ENCODE data around the gene GNAL. TPM values are rescaled to one million over a fixed set of nuclear protein-coding genes. Genes with fewer than 3 reads are reported as not detected.

The GNAL gene
- total and polyA plus RNA-seq, 10 donors = 0.74 to 5.7 (median 3.0) TPM

GRCh38 chr18:11860594-11861450 is 171.8 kb downstream of the GNAL start:
- DNase-seq = peak; percentile 64
- no peak overlapping the region for H3K4me3 ChIP-seq
- TF ChIP-seq CTCF (IDR thresholded peaks at IDR 0.05 in 8 of 11, conservative IDR thresholded peaks at IDR 0.05 in 3 of 11) (no peak), POLR2A (IDR thresholded peaks at IDR 0.05) (no peak), POLR2AphosphoS5 (IDR thresholded peaks at IDR 0.05) (no peak)
- no peak overlapping the region for H3K27ac ChIP-seq
- peaks cover 0 to 28% (median 8%) of the 10 kb centered on the region in 6 donors for H3K4me1 ChIP-seq
- 75 to 89% (median 86%) methylated on average over 16 to 17 of the region's 17 CpGs for WGBS, 5 donors
- H3K27me3 ChIP-seq (replicated peaks in 1 of 7) = no peaks in the 10 kb centered on the region
- no peaks in the 10 kb centered on the region for H3K9me3 ChIP-seq
- intact Hi-C loops (cut with DNase I; ENCODE audit: low total_unique reads) = no loop called here
- peaks cover 0 to 8% (median 0%) of the 10 kb centered on the region in 6 donors for H3K36me3 ChIP-seq

GRCh38 chr18:11861583-11862288 is 172.7 kb downstream of the GNAL start:
- intact Hi-C loops (cut with DNase I; ENCODE audit: low total_unique reads) = no loop called here
- WGBS, 5 donors = 87 to 93% (median 92%) methylated on average over 19 to 20 of the region's 20 CpGs

GRCh38 chr18:11862468-11863137 is 173.5 kb downstream of the GNAL start:
- Histone ChIP-seq H3K4me3 (no peak overlapping the region), H3K36me3 (no peaks in the 10 kb centered on the region), H3K27me3 (replicated peaks in 1 of 7) (no peaks in the 10 kb centered on the region), H3K9me3 (no peaks in the 10 kb centered on the region), H3K4me1 (peaks cover 0 to 11% (median 4%) of the 10 kb centered on the region in 6 donors), H3K27ac (no peak overlapping the region)
- TF ChIP-seq POLR2A (IDR thresholded peaks at IDR 0.05) (no peak), POLR2AphosphoS5 (IDR thresholded peaks at IDR 0.05) (no peak), CTCF (IDR thresholded peaks at IDR 0.05 in 8 of 11, conservative IDR thresholded peaks at IDR 0.05 in 3 of 11) (no peak)
- intact Hi-C loops (cut with DNase I; ENCODE audit: low total_unique reads) = no loop called here
- DNase-seq = no peak
- 67 to 80% (median 68%) methylated on average over 6 of the region's 6 CpGs for WGBS, 5 donors

More at GRCh38 chr18:11861583-11862288, 172.7 kb downstream of the GNAL start:
- Histone ChIP-seq H3K36me3 (no peaks in the 10 kb centered on the region), H3K27ac (no peak overlapping the region), H3K27me3 (replicated peaks in 1 of 7) (no peaks in the 10 kb centered on the region), H3K4me3 (no peak overlapping the region), H3K9me3 (no peaks in the 10 kb centered on the region), H3K4me1 (peaks cover 0 to 20% (median 7%) of the 10 kb centered on the region in 6 donors)
- TF ChIP-seq CTCF (IDR thresholded peaks at IDR 0.05 in 8 of 11, conservative IDR thresholded peaks at IDR 0.05 in 3 of 11) (no peak), POLR2A (IDR thresholded peaks at IDR 0.05) (no peak), POLR2AphosphoS5 (IDR thresholded peaks at IDR 0.05) (no peak)
- DNase-seq = peak; percentile 52

Data from spleen (tissue), 11 donors.